ENCODE measurements around the gene TWIST2.

The TWIST2 gene

GRCh38 chr2:238912228-238912915 is 64.5 kb downstream of the TWIST2 start:
- TF ChIP-seq POLR2AphosphoS5 (IDR thresholded peaks at IDR 0.05; ENCODE audit: low read depth, low read length) (no peak), FOXP2 (optimal IDR thresholded peaks at IDR 0.05; ENCODE audit: borderline replicate concordance, extremely low read depth, extremely low read length, insufficient read depth) (no peak), TAF1 (IDR thresholded peaks at IDR 0.05; ENCODE audit: borderline replicate concordance, insufficient read depth, low read length) (no peak), SIN3A (IDR thresholded peaks at IDR 0.05; ENCODE audit: borderline replicate concordance, insufficient read depth, low read length) (no peak)
- TF ChIP-seq, protein P1, sequence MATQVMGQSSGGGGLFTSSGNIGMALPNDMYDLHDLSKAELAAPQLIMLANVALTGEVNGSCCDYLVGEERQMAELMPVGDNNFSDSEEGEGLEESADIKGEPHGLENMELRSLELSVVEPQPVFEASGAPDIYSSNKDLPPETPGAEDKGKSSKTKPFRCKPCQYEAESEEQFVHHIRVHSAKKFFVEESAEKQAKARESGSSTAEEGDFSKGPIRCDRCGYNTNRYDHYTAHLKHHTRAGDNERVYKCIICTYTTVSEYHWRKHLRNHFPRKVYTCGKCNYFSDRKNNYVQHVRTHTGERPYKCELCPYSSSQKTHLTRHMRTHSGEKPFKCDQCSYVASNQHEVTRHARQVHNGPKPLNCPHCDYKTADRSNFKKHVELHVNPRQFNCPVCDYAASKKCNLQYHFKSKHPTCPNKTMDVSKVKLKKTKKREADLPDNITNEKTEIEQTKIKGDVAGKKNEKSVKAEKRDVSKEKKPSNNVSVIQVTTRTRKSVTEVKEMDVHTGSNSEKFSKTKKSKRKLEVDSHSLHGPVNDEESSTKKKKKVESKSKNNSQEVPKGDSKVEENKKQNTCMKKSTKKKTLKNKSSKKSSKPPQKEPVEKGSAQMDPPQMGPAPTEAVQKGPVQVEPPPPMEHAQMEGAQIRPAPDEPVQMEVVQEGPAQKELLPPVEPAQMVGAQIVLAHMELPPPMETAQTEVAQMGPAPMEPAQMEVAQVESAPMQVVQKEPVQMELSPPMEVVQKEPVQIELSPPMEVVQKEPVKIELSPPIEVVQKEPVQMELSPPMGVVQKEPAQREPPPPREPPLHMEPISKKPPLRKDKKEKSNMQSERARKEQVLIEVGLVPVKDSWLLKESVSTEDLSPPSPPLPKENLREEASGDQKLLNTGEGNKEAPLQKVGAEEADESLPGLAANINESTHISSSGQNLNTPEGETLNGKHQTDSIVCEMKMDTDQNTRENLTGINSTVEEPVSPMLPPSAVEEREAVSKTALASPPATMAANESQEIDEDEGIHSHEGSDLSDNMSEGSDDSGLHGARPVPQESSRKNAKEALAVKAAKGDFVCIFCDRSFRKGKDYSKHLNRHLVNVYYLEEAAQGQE (IDR thresholded peaks at IDR 0.05; ENCODE audit: insufficient read depth in 1 of 2, low read depth in 2 of 2, low read length in 2 of 2) = no peak

DNA sequence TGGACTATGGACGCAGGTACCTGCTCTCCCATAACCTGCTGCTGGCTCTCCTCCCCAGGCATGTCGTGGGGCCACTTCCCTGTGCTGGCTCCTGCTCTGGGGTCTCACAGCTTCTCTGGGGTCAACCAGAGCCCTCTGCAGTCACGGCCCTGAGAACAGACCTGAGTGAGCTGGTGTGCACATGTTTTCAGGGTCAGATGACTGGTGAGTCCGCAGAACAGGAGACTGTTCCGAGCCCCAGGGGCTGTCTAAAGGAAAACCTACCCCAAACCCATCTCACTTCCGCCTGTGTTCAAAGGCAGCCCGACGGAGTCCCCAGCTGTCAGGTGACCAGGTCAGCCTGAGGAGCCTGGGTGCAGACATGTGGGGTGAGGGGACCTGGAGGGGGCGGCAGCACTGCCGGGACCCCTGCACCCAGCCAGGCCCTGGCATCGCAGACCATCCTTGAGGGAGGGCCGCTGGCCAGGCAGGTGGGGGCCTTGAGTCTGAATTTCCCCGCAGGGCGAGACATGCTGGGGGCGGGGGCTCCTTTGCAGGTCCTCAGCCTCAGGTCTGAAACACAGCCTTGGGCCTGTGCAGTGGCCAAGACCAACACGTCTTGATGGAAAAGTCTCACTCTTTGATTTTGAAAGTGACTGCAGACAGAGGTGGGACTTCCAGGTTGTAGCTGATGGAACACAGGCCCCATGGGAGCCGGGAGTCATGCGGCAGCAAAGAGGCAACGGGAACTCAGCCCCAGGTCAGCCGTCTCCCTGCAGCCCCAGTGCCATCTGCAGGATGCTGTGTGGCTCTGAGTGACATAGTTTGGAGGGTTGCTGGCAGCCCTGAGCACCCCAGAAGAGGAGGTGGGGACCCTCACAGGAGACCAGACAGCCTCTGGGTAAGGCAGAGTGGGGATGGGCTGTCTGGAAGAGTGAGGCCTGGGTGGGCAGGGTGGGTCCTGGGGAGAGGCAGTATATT is 65.3 kb downstream of the TWIST2 start:
- TF ChIP-seq, protein P1 (IDR thresholded peaks at IDR 0.05; ENCODE audit: insufficient read depth in 1 of 2, low read depth in 2 of 2, low read length in 2 of 2) = no peak
- no peak for TF ChIP-seq POLR2AphosphoS5 (IDR thresholded peaks at IDR 0.05; ENCODE audit: low read depth, low read length)
- TF ChIP-seq TAF1 (IDR thresholded peaks at IDR 0.05; ENCODE audit: borderline replicate concordance, insufficient read depth, low read length) = no peak
- no peak for TF ChIP-seq FOXP2 (optimal IDR thresholded peaks at IDR 0.05; ENCODE audit: borderline replicate concordance, extremely low read depth, extremely low read length, insufficient read depth)
- no peak for TF ChIP-seq SIN3A (IDR thresholded peaks at IDR 0.05; ENCODE audit: borderline replicate concordance, insufficient read depth, low read length)

- no peak for TF ChIP-seq SIN3A (IDR thresholded peaks at IDR 0.05; ENCODE audit: borderline replicate concordance, insufficient read depth, low read length)
- TF ChIP-seq, protein P1 (IDR thresholded peaks at IDR 0.05; ENCODE audit: insufficient read depth in 1 of 2, low read depth in 2 of 2, low read length in 2 of 2) = no peak
- no peak for TF ChIP-seq FOXP2 (optimal IDR thresholded peaks at IDR 0.05; ENCODE audit: borderline replicate concordance, extremely low read depth, extremely low read length, insufficient read depth)
- TF ChIP-seq TAF1 (IDR thresholded peaks at IDR 0.05; ENCODE audit: borderline replicate concordance, insufficient read depth, low read length) = no peak
- TF ChIP-seq POLR2AphosphoS5 (IDR thresholded peaks at IDR 0.05; ENCODE audit: low read depth, low read length) = no peak
Measured at GRCh38 chr2:238913931-238914647, 66.2 kb downstream of the TWIST2 start.

DNA sequence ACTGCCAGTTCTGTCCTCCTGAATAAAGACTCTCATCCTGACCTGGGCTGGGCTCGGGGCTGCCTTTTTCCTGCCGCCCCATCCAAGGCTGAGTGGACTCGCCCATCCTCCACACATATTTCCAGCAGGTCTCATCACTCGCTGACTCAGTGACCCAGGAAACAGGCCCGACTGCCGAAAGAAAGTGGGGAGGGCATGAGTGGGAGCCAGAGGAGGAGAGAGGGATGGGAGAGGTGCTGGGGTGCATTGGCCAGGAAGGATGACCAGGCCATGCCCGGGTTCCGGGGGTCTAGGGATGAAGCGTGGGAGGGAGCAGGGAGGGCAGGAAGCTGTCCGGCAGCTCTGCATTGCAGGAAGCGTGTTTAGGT is 66.7 kb downstream of the TWIST2 start:
- no peak for TF ChIP-seq SIN3A (IDR thresholded peaks at IDR 0.05; ENCODE audit: borderline replicate concordance, insufficient read depth, low read length)
- no peak for TF ChIP-seq FOXP2 (optimal IDR thresholded peaks at IDR 0.05; ENCODE audit: borderline replicate concordance, extremely low read depth, extremely low read length, insufficient read depth)
- TF ChIP-seq TAF1 (IDR thresholded peaks at IDR 0.05; ENCODE audit: borderline replicate concordance, insufficient read depth, low read length) = no peak
- TF ChIP-seq POLR2AphosphoS5 (IDR thresholded peaks at IDR 0.05; ENCODE audit: low read depth, low read length) = no peak
- TF ChIP-seq, protein P1 (IDR thresholded peaks at IDR 0.05; ENCODE audit: insufficient read depth in 1 of 2, low read depth in 2 of 2, low read length in 2 of 2) = no peak
